Neuronal stem cell (in vitro differentiated cells): ENCODE results near the gene OR56B4.
A peak's percentile ranks its signal among the peaks of the same experiment; 100 is the strongest.
"Not testable (repeated sequence)": the region's sequence is repeated elsewhere in the genome, so short reads cannot be mapped to it uniquely, and the experiment has no call there.

Experiments used
- DNase-seq: peaks from one replicate; pipeline ENCODE4 v3.0.0-alpha.2; 2013; ENCODE audit warnings: low spot score
- H2AFZ ChIP-seq: one replicate; pipeline ENCODE4 v1.6.1; 2013; ENCODE audit warnings: mild to moderate bottlenecking, low read length, inconsistent platforms
- H2AK5ac ChIP-seq: 2 replicates; pipeline ENCODE4 v1.6.1; 2013; ENCODE audit warnings: low read depth, mild to moderate bottlenecking, inconsistent platforms, low read length, moderate library complexity, mixed read lengths
- H2BK120ac ChIP-seq: 2 replicates; pipeline ENCODE4 v1.6.1; 2013; ENCODE audit warnings: low read depth, mild to moderate bottlenecking, inconsistent platforms, low read length, moderate library complexity, mixed read lengths
- H2BK12ac ChIP-seq: one replicate; pipeline ENCODE4 v1.6.1; 2013; ENCODE audit warnings: low read length, inconsistent platforms
- H2BK15ac ChIP-seq: 2 replicates; pipeline ENCODE4 v1.6.1; 2013; ENCODE audit warnings: mild to moderate bottlenecking, low read length, inconsistent platforms, mixed read lengths
- H2BK5ac ChIP-seq: one replicate; pipeline ENCODE4 v1.6.1; 2013; ENCODE audit warnings: inconsistent platforms, mild to moderate bottlenecking, low read length, moderate library complexity
- H3K14ac ChIP-seq: one replicate; pipeline ENCODE4 v1.6.1; 2013; ENCODE audit warnings: low read length, inconsistent platforms
- H3K18ac ChIP-seq: 2 replicates; pipeline ENCODE4 v1.6.1; 2013; ENCODE audit warnings: low read length, inconsistent platforms
- H3K23ac ChIP-seq: 2 replicates; pipeline ENCODE4 v1.6.1; 2013; ENCODE audit warnings: low read depth, mild to moderate bottlenecking, mixed read lengths, low read length, inconsistent platforms; ENCODE audit not compliant: poor library complexity
- H3K27ac ChIP-seq: replicated peaks from 3 replicates; pipeline ENCODE4 v1.5.1; 2013; ENCODE audit warnings: low read length, inconsistent platforms
- H3K27me3 ChIP-seq, 3 experiments: 2 replicates each; pipeline ENCODE4 v1.6.1; 2013; ENCODE audit warnings: low read length in 3 of 3, mild to moderate bottlenecking in 2 of 3, inconsistent platforms in 1 of 3, low read depth in 1 of 3, mixed read lengths in 1 of 3, moderate library complexity in 1 of 3; ENCODE audit not compliant: control insufficient read depth in 3 of 3, insufficient read depth in 3 of 3
- H3K36me3 ChIP-seq, 2 donors: replicated peaks in 1 of 2; 2 replicates each; pipeline ENCODE4 v1.6.1; 2013; ENCODE audit warnings: low read length in 2 of 2; ENCODE audit not compliant: control insufficient read depth in 2 of 2, insufficient read depth in 2 of 2
- H3K4ac ChIP-seq: 2 replicates; pipeline ENCODE4 v1.6.1; 2013; ENCODE audit warnings: inconsistent platforms, mild to moderate bottlenecking, low read length, moderate library complexity
- H3K4me1 ChIP-seq, 2 donors: 1 replicate in 1 of 2; 2 replicates in 1 of 2; pipeline ENCODE4 v1.6.1; 2013; ENCODE audit warnings: low read length in 2 of 2, low read depth in 1 of 2; ENCODE audit not compliant: control insufficient read depth in 2 of 2, insufficient read depth in 1 of 2
- H3K4me2 ChIP-seq: one replicate; pipeline ENCODE4 v1.6.1; 2013; ENCODE audit warnings: mild to moderate bottlenecking, low read length, inconsistent platforms; ENCODE audit not compliant: insufficient read depth, poor library complexity, severe bottlenecking
- H3K4me3 ChIP-seq, 2 donors: 2 replicates each; pipeline ENCODE4 v1.5.1; 2013; ENCODE audit warnings: low read length in 2 of 2, mild to moderate bottlenecking in 2 of 2, inconsistent platforms in 1 of 2, moderate library complexity in 1 of 2
- H3K79me1 ChIP-seq: one replicate; pipeline ENCODE4 v1.6.1; 2013; ENCODE audit warnings: low read depth, mild to moderate bottlenecking, inconsistent platforms, low read length, moderate library complexity
- H3K9ac ChIP-seq: one replicate; pipeline ENCODE4 v1.6.1; 2013; ENCODE audit warnings: mild to moderate bottlenecking, low read depth, low read length, inconsistent platforms; ENCODE audit not compliant: poor library complexity
- H3K9me3 ChIP-seq, 2 donors: replicated peaks in 1 of 2; 2 replicates each; pipeline versions ENCODE3 to v1.6.1; 2013; ENCODE audit warnings: low read length in 2 of 2, mild to moderate bottlenecking in 2 of 2, inconsistent platforms in 1 of 2, low read depth in 1 of 2, mixed read lengths in 1 of 2, moderate library complexity in 1 of 2; ENCODE audit not compliant: control insufficient read depth in 2 of 2, insufficient read depth in 1 of 2
- H4K8ac ChIP-seq: one replicate; pipeline ENCODE4 v1.6.1; 2013; ENCODE audit warnings: low read depth, mild to moderate bottlenecking, inconsistent platforms, low read length, moderate library complexity
- H4K91ac ChIP-seq: one replicate; pipeline ENCODE4 v1.6.1; 2013; ENCODE audit warnings: low read length, low read depth, mild to moderate bottlenecking, inconsistent platforms; ENCODE audit not compliant: poor library complexity
- WGBS, 2 donors: extraction: QIAGEN DNeasy Blood & Tissue Kit; methylation state at CpG; one replicate each; pipeline ENCODE4 v1.1.7; 2013; ENCODE audit warnings: missing lambda C conversion rate in 2 of 2, mixed read lengths in 1 of 2; ENCODE audit not compliant: insufficient read length in 2 of 2, insufficient replicate concordance in 1 of 2; ENCODE audit errors: extremely low coverage in 2 of 2; 5-methylcytosine and 5-hydroxymethylcytosine counted together

OR56B4 gene

GRCh38 chr11:6076443-6076842, 31.0 kb upstream of the OR56B4 start:
- H4K8ac ChIP-seq, H2BK5ac ChIP-seq, H3K27me3 ChIP-seq, H3K4me2 ChIP-seq, H3K4ac ChIP-seq, H3K36me3 ChIP-seq, H3K23ac ChIP-seq, H2AK5ac ChIP-seq, H3K4me1 ChIP-seq, H3K4me3 ChIP-seq, H4K91ac ChIP-seq, H3K18ac ChIP-seq, H3K27ac ChIP-seq, H3K9me3 ChIP-seq, DNase-seq, H2AFZ ChIP-seq, H2BK12ac ChIP-seq, H2BK15ac ChIP-seq, H3K9ac ChIP-seq, H2BK120ac ChIP-seq, H3K14ac ChIP-seq, H3K79me1 ChIP-seq: not testable (repeated sequence)
- no CpG with 5 or more reads among the region's 2 CpGs for WGBS, 2 donors

- H4K91ac ChIP-seq = no peak overlapping the region
- no CpG with 5 or more reads among the region's 6 CpGs for WGBS, 2 donors
- H2BK5ac ChIP-seq = no peak overlapping the region
- no peak overlapping the region for H2AK5ac ChIP-seq
- no peaks in the 10 kb centered on the region for H3K36me3 ChIP-seq
- no peak overlapping the region for H2BK120ac ChIP-seq
- H3K27ac ChIP-seq = no peak overlapping the region
- H2BK15ac ChIP-seq = no peak overlapping the region
- peaks cover 0 to 2% (median 0%) of the 10 kb centered on the region in 3 experiments for H3K27me3 ChIP-seq
- H3K4me3 ChIP-seq = no peak overlapping the region
- H3K4me1 ChIP-seq = peaks cover 0 to 3% of the 10 kb centered on the region in 2 donors
- peak overlapping the region; percentile 15 for H3K14ac ChIP-seq
- no peak overlapping the region for H4K8ac ChIP-seq
- H2AFZ ChIP-seq = no peak overlapping the region
- H3K18ac ChIP-seq = no peak overlapping the region
- no peak for DNase-seq
- no peaks in the 10 kb centered on the region for H3K79me1 ChIP-seq
- no peak overlapping the region for H3K23ac ChIP-seq
- no peak overlapping the region for H3K9ac ChIP-seq
- peaks cover 0 to 2% of the 10 kb centered on the region in 2 donors for H3K9me3 ChIP-seq
- no peak overlapping the region for H3K4ac ChIP-seq
- no peak overlapping the region for H3K4me2 ChIP-seq
- no peak overlapping the region for H2BK12ac ChIP-seq
Measured at GRCh38 chr11:6077723-6078122, 29.8 kb upstream of the OR56B4 start.

GRCh38 chr11:6079463-6079862, 28.0 kb upstream of the OR56B4 start:
- H3K18ac ChIP-seq = no peak overlapping the region
- no peak overlapping the region for H3K23ac ChIP-seq
- H3K9ac ChIP-seq = no peak overlapping the region
- H3K4me1 ChIP-seq = peaks cover 0 to 3% of the 10 kb centered on the region in 2 donors
- peaks cover 0 to 2% (median 0%) of the 10 kb centered on the region in 3 experiments for H3K27me3 ChIP-seq
- no peak overlapping the region for H2BK120ac ChIP-seq
- no peaks in the 10 kb centered on the region for H3K36me3 ChIP-seq
- H2BK12ac ChIP-seq = no peak overlapping the region
- no peak overlapping the region for H2AK5ac ChIP-seq
- no peak overlapping the region for H3K4ac ChIP-seq
- no peak overlapping the region for H2BK15ac ChIP-seq
- H3K27ac ChIP-seq = no peak overlapping the region
- H2AFZ ChIP-seq = no peak overlapping the region
- H4K91ac ChIP-seq = no peak overlapping the region
- H4K8ac ChIP-seq = no peak overlapping the region
- no peak for DNase-seq
- H3K9me3 ChIP-seq = peaks cover 0 to 2% of the 10 kb centered on the region in 2 donors
- no peak overlapping the region for H3K4me2 ChIP-seq
- no CpG with 5 or more reads among the region's 4 CpGs for WGBS, 2 donors
- H3K14ac ChIP-seq = no peak overlapping the region
- H3K79me1 ChIP-seq = no peaks in the 10 kb centered on the region
- no peak overlapping the region for H2BK5ac ChIP-seq
- H3K4me3 ChIP-seq = no peak overlapping the region

- H2BK12ac ChIP-seq = no peak overlapping the region
- no peak overlapping the region for H2BK120ac ChIP-seq
- no peak overlapping the region for H3K14ac ChIP-seq
- no peaks in the 10 kb centered on the region for H3K9me3 ChIP-seq
- peaks cover 0 to 2% (median 0%) of the 10 kb centered on the region in 3 experiments for H3K27me3 ChIP-seq
- no peak overlapping the region for H3K4me2 ChIP-seq
- no peak overlapping the region for H4K91ac ChIP-seq
- no peak overlapping the region for H3K4ac ChIP-seq
- H3K18ac ChIP-seq = no peak overlapping the region
- no peak overlapping the region for H2BK5ac ChIP-seq
- H2AFZ ChIP-seq = no peak overlapping the region
- DNase-seq = no peak
- H3K23ac ChIP-seq = no peak overlapping the region
- no peak overlapping the region for H4K8ac ChIP-seq
- H3K27ac ChIP-seq = no peak overlapping the region
- no peak overlapping the region for H3K9ac ChIP-seq
- H3K4me1 ChIP-seq = no peaks in the 10 kb centered on the region
- H2AK5ac ChIP-seq = no peak overlapping the region
- no peaks in the 10 kb centered on the region for H3K79me1 ChIP-seq
- H3K36me3 ChIP-seq = no peaks in the 10 kb centered on the region
- no CpG with 5 or more reads among the region's 2 CpGs for WGBS, 2 donors
- no peak overlapping the region for H3K4me3 ChIP-seq
- no peak overlapping the region for H2BK15ac ChIP-seq
Measured at GRCh38 chr11:6083129-6083528, 24.4 kb upstream of the OR56B4 start.
